ENCODE measurements around the gene ATG4A. TPM values are rescaled to one million over a fixed set of nuclear protein-coding genes. Genes with fewer than 3 reads are reported as not detected.

Gene ATG4A
- total and polyA plus RNA-seq, 2 donors (not counting 3 experiments of a cell fraction or from before 2014, with no cell fraction given): 13.2 to 28.7 TPM

DNA sequence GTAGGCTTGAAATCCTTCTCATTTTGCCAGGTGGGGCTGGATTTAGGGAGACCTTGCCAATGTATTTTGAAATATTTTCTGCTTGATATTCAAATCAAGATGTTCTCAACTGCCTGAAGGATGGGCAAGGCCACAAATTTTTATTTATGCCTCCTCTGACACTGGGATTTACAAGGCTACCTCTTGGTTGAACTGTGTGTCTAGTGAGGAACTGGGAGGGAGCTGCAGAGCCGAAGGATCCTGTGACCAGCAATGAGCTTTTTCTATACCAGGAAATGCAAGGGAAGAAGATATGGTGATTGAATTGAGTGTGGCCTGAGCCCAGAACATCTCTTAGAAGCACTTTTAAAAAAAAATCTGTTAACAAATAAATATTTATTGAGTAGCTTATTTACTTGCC, 31.8 kb upstream of the ATG4A start:
- DNase-seq (ENCODE audit: low read depth, low spot score) (no peak), FAIRE-seq (peak; percentile 44)
- CTCF ChIA-PET: interaction anchor here (0.8 to 2.5 kb wide), 4 partner anchors 11 to 80 kb away, joined by 3 to 12 read pairs (median 4); no protein-coding TSS in a partner anchor
- no peaks in the 10 kb centered on the region for H3K27me3 ChIP-seq (ENCODE audit: control insufficient read depth in 2 of 2, insufficient read depth in 2 of 2, low read length in 2 of 2)
- H3K4me1 ChIP-seq (ENCODE audit: control insufficient read depth, extremely low read depth, insufficient read depth, low read length): no peaks in the 10 kb centered on the region
- H4K20me1 ChIP-seq (replicated peaks; ENCODE audit: control insufficient read depth, extremely low read depth, insufficient read depth, low read length): no peaks in the 10 kb centered on the region
- POLR2A ChIA-PET: no interaction called here
- no peak overlapping the region for H3K27ac ChIP-seq (ENCODE audit: insufficient read depth, low read depth, low read length)
- no peaks in the 10 kb centered on the region for H3K9me1 ChIP-seq (replicated peaks; ENCODE audit: control insufficient read depth, extremely low read depth, insufficient read depth, low read length)
- H3K36me3 ChIP-seq (ENCODE audit: control insufficient read depth in 2 of 2, extremely low read depth in 1 of 2, insufficient read depth in 2 of 2, low read length in 2 of 2): no peaks in the 10 kb centered on the region
- H2AFZ ChIP-seq (ENCODE audit: low read depth, low read length): no peak overlapping the region
- BruUV-seq (replicated peaks): no TSS peak
- H3K79me2 ChIP-seq (ENCODE audit: control insufficient read depth, insufficient read depth, low read length): no peaks in the 10 kb centered on the region
- TF ChIP-seq, protein P1, sequence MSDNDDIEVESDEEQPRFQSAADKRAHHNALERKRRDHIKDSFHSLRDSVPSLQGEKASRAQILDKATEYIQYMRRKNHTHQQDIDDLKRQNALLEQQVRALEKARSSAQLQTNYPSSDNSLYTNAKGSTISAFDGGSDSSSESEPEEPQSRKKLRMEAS (IDR thresholded peaks at IDR 0.05; ENCODE audit: insufficient read depth, insufficient read length): no peak
- no peak for TF ChIP-seq POLR2AphosphoS5 (IDR thresholded peaks at IDR 0.05; ENCODE audit: insufficient read depth, low read depth, low read length)
- no peak for TF ChIP-seq MYC (IDR thresholded peaks at IDR 0.05; ENCODE audit: low read depth, low read length)
- no peak for TF ChIP-seq GATA2 (IDR thresholded peaks at IDR 0.05; ENCODE audit: insufficient read depth, insufficient read length, low read depth, low read length)
- no peak for TF ChIP-seq POLR2A (IDR thresholded peaks at IDR 0.05; ENCODE audit: low read depth, low read length)
- TF ChIP-seq, protein P2, sequence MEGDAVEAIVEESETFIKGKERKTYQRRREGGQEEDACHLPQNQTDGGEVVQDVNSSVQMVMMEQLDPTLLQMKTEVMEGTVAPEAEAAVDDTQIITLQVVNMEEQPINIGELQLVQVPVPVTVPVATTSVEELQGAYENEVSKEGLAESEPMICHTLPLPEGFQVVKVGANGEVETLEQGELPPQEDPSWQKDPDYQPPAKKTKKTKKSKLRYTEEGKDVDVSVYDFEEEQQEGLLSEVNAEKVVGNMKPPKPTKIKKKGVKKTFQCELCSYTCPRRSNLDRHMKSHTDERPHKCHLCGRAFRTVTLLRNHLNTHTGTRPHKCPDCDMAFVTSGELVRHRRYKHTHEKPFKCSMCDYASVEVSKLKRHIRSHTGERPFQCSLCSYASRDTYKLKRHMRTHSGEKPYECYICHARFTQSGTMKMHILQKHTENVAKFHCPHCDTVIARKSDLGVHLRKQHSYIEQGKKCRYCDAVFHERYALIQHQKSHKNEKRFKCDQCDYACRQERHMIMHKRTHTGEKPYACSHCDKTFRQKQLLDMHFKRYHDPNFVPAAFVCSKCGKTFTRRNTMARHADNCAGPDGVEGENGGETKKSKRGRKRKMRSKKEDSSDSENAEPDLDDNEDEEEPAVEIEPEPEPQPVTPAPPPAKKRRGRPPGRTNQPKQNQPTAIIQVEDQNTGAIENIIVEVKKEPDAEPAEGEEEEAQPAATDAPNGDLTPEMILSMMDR (IDR thresholded peaks at IDR 0.05; ENCODE audit: extremely low read depth in 1 of 2, insufficient read depth in 1 of 2, low read depth in 1 of 2, low read length in 2 of 2): no peak
- no peak for TF ChIP-seq JUN (IDR thresholded peaks at IDR 0.05; ENCODE audit: borderline replicate concordance, insufficient read depth, insufficient read length, low read depth)
- no peak for TF ChIP-seq EZH2 (IDR thresholded peaks at IDR 0.05; ENCODE audit: borderline replicate concordance, low read depth, low read length, severe bottlenecking)
- TF ChIP-seq FOS (IDR thresholded peaks at IDR 0.05; ENCODE audit: borderline replicate concordance, insufficient read depth, low read length): no peak
- intact Hi-C loops (cut with micrococcal nuclease): no loop called here
- dilution Hi-C loops (cut with MboI; ENCODE audit: extremely low pct_ligation_motif_present, low sequenced_read_pairs): no loop called here
- no peak overlapping the region for H3K4me2 ChIP-seq (ENCODE audit: insufficient read depth, low read length)
- no peak overlapping the region for H3K9ac ChIP-seq (replicated peaks; ENCODE audit: extremely low read depth, insufficient read depth, low read length)
- H3K9me3 ChIP-seq (replicated peaks; ENCODE audit: control insufficient read depth, insufficient read depth, low read length): no peaks in the 10 kb centered on the region
- H3K4me3 ChIP-seq (replicated peaks in 1 of 3; ENCODE audit: insufficient read depth in 1 of 3, low read depth in 1 of 3, low read length in 3 of 3): no peak overlapping the region
